HUDEP-2 (cell line): ENCODE measurements around the gene PRSS38.

ENCODE experiments used
- DNase-seq, 76 experiments: peaks; one replicate each; lab custom pipeline; 2025; ENCODE audit not compliant: unreplicated experiment in 76 of 76; lab: John Stamatoyannopoulos, UW

The PRSS38 gene

DNA sequence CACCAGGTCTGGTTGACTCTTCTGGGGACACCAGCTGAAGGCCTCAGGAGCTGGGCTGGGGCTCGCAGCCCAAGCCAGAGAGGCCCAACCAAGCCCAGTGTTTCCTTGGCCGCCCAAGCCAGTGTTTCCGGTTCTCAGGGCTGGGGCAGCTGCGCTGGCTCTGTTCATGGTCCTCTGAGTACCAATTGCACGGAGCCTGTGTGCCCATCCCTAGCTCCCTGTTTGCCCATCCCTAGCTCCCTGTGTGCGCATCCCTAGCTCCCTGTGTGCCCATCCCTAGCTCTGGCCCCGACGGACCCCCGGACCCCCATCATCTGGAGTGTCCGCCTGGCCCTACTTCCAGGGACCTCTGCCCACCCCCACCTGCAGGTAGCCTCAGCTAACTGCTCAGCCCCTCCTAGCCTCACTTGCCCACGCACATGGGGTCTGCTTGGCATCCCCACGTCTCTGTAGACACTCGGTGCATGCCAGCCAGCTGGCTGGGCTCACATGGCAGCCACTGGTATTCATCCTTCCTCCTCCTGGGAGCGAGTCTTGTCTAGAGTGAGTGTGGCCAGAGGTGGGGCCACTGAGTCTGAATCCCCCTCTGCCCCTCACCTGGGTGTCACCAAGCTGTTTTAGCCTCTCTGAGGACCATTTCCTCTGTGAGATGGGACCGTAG lies 68.3 kb downstream of the PRSS38 start:
- DNase-seq = no peak

DNA sequence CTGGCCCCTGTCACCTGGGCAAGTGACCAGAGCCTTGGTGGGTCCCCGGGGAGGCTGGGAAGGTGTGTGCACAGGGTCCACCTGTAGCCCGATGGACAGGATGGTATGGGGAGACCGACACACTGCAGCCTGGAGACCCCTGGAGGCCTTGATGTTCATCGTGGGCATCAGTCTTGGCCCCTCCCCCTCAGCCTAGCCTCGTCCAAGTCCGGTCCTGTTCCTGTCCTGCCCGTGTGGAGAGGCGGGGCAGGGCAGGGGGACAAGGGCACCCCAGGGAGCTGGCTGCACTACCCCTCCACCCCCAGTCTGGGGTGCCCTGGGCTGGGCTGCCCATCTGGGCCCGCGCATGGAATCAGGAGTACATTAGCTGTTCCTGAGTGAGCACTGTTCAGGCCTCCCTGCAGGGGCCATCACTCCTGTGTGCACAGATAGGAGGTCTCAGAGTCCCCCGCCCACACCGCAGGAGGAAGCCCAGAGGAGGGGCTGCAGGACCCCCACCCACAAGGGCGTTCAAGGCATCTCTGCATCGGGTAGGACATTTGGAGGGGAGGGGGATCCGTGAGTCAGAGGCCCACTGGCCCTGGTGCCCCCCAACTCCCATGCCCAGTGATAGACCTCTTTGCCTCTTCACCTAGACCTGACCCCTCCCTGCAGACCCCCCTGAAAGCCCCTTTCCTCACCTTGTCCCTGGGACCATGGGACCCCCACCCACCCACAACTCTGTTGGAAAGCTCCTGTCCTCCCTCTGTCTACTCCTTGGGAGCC lies 69.1 kb downstream of the PRSS38 start:
- no peak for DNase-seq

DNA sequence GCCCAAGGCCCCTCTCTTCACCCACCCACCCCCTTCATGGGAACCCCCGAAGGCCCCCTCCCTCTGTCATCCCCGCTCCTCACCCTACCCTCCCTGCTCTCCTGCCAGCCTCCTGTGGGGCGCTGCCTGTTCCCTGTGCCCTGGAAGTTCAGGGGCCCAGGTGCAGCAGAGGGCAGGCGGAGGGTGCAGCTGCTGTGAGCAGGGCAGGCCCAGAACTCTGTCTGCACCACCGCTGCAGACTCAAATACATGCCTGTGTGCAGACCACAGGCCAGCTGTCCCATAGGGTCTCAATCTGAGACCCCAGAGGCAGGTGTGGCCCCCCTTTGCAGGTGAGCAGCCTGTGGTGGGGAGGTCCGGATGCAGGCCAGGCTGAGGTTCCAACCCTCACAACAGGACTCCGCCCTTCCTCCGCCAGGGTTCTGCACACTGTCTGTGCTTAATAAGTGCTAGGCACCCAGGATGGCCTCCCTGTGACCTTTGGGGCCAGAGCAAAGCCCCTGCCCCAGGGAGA lies 69.7 kb downstream of the PRSS38 start:
- no peak for DNase-seq

GRCh38 chr1:227885648-227886502 lies 70.4 kb downstream of the PRSS38 start:
- DNase-seq = peak in 49 of 76 experiments; percentile 2 to 73 (median 38)

DNA sequence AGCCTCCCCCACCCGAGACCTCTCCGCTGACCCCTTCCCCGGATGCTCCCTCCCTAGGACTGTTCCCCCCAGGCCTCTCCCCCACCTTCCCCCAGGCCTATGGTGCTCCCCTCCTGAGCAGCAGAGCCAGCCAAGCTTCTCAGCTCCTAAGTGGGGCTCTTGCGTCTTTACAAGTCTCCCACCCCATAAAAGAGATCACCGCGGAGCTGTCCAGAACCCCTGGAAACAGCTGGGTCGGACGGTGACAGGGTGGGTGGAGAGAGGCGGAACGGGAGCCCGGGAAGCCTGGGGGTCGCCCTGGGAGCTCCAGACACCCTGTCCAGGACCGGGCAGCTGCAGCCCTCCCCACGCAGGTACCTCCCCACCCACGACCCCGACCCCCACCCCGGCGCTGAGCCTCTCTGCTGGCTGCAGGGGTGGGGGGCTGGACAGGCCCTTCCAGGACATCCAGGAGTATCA lies 71.1 kb downstream of the PRSS38 start:
- DNase-seq = no peak

DNA sequence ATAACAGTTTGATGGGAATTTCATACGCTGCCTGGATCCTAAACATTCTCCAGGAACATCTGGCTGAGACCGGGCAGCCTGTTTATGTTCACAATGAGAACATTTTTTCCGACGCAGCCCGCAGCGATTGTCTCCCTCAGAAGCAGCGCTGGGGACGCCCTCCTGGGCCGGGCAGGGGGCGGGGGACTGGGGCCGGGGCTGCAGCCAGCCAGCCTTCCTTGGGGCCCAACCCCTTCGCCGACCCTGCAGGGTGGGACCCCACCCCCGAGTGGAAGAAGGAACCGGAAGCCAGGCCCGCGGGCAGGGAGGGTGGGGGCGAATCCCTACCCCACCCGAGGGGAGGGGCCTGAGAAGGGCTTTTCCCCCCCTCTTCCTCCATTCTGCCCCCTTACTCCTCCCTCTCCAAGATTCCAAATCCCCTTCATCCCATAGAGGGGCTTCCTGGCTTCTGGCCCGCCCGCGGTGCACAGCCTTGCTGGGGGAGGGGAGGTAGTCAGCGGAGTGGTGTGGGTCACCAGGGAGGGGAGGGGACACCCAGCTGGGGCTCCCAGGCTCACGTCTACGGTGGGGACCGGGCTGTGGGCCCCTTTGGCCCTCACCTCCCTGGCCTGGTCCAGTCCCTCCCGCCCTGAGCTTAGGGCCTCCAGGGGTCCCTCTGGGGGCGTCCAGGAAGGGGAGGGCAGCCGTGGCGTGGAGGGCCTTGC lies 71.7 kb downstream of the PRSS38 start:
- DNase-seq = no peak

- DNase-seq = no peak
These were observed 72.4 kb downstream of the PRSS38 start for GRCh38 chr1:227887697-227888403.

- no peak for DNase-seq
These were observed 73.0 kb downstream of the PRSS38 start for GRCh38 chr1:227888404-227889046.

GRCh38 chr1:227889047-227889862 lies 73.8 kb downstream of the PRSS38 start:
- peak in 59 of 76 experiments; percentile 3 to 74 (median 43) for DNase-seq

DNA sequence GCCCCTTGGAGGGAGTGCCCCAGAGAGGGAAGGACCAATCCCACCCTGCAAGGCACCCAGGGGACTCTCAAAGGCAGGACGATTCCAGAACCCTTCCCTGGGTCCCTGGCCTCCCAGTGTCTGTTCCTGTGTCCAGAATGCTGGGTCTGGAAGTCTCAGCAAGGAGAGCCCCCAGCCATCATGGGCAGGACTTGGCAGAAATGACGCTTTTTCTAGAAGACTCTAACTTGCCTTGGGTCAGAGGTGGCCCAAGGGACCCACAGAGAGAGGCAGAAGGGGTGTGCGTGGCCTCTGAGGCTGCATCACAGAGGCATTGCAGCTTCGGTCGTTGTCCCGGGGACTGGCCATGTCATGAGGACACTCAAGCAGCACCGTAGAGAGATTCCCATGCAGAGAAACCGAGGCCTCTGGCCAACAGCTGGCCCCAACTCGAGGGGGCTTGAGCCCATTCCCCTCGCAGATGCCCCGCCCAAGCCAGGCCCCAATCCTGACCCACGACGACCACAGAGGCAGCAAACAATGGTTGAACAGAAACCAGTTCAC lies 74.5 kb downstream of the PRSS38 start:
- no peak for DNase-seq

DNA sequence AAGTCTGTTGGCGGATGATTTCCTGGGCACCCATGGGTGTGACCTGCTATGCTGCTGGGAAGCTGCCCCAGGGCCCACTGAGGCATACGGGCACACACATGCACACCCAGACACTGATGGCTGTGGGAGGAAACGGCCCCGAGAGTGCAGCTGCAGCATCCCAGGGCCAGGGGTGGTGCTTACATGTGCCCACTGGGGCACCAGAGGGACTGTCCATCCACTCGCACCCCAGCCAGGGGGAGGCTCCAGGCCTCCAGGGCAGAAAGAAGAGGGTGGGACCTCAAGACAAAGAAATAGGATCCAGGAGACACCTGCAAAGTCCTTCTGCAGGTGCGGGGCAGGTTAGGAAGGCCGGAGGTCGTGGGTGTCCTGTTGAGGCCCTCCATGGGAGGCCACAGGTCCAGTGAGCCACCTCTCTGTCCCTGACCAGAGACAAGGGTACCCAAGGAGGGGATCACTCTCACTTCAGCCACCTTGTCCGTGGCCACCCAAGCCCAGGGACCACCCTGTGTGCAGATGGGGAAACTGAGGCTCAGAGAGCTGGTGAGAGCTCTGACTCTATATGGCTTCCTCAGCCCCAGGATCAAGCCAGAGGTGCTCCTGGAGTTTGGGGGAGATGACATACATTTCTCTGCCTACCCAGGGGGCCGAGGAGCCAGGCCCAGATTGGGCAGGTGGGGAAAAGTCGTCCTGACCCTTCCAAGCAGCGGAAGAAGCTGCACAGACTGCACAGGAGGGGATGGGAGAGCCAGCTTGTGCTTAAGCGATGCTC lies 75.2 kb downstream of the PRSS38 start:
- DNase-seq = no peak

DNA sequence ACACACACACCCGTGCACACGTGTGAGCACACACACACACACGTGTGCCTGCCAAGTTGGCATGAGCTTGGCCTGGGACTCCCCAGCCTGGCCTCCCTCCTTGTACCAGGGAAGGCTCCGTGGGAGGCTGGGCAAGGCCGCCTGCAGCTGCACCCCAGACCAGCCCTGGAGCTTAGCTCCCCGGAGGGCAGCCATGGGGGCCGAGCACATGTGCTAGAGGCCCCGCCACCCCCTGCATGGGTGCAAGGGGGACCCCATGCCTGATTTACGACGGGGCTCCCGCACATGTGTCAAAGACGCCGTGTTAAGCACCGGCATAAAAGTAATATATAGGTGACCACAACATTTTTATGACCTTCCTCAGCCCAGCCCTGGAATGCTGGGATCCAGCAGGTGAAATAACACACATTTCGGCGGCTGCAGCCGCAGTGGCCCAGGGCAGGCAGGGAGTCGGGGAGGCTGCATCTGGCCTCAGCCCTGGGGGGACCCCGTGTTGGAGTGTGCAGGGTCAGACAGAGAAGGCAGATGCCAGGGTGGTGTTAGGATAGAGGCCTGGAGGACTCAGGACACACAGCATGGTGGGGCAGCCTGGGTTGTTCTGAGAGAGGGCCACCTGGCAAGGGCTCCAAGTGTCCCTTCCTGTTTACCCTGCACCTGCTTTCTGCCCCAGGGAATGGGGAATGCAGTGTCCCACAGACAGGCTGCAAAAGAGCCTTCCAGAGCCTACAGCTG lies 75.9 kb downstream of the PRSS38 start:
- DNase-seq = no peak

DNA sequence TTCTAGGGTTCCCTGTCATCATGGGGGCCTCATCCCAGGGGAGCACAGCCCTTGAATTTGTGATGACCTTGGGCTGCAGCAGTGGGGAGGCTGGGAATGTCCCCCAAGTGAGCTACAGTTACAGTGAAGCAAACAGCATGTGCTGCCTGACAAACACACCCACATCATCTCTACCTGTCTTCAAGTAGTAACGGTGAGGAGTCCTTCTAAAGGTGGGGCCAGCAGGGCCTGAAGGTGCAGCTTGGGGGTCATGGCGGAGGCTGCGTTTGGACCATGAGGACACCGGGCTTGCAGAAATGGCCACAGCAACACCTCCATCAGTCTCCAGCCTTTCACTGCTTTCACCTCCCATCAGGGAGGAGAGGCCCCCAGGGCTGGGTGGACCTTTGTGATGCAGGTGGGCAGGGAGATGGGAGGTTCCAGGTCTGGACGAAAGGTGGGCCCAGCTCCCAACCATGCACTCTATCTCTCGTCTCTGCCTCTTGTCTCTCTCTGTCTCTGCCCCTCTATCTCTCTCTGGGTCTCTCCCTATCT lies 76.5 kb downstream of the PRSS38 start:
- DNase-seq = no peak

DNA sequence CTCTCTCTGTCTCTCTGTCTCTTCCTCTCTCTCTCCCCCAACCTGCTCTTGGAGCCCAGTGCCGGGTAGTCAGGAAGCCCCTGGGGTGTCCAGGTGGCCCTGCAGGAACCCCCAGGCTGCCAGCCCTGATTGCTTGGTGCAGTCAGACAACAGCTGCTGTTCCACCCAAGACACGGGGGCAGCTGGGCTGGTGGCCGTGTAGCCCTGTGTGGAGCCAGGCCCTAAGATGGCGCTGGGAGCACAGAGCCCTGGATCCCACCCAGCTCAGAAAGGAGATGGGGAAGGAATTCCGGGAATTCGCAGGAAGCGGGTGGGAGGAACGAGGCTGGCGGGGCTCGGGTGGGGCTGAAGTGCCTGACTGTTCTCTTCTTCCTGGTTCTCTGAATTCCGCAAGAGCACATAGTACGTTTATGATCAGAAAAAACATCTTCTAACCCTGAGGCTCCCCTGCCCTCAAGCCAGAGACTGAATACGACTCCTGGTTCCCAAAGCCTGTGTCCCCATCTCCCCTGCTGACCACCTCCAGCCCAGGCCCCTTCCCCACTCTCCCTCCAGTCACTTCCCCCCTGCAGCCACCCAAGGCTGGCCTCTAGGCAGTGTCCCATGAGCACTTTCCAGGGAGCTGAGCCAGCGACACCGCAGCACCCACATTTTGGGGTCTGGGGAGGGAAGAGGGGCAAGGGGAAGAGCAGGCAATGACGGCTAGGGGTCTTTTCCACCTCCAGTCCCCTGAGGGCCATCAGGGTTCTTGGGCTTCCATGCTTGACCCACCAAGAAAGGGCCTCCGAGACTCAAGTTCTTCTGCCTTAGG lies 77.2 kb downstream of the PRSS38 start:
- DNase-seq = no peak

DNA sequence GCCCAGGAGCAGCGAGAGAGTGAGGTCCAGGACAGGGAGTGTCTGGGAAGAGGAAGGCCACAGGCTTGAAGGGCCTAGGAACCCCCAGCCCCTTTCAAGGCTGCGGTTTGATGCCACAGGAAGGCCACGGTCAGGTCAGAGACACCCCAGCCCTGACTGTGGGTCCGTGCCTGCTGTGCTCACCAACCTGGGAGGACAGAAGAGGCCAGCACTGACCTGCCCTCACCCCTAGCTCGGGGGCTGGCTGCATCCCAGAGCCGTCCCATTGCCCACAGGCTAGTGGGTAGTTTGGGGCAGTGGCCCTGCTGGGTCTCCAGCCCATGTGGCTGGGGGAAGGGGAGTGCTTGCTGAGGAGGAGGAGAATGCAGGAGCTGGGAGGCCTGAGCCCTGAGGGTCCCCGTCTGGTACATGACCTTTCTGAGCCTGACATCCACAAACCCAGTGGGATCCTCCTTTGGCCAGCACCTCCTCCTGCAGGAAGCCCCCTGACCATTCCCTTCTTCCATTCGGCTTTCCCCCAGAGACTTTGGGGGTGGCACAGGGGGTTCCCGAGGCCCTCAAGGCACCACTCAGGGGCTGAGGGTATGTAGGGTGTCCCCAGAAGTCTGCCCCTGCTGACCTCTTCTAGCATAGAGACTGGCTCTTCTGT lies 77.9 kb downstream of the PRSS38 start:
- DNase-seq = no peak
